ENCODE measurements around the gene PROX2.

PROX2 gene

DNA sequence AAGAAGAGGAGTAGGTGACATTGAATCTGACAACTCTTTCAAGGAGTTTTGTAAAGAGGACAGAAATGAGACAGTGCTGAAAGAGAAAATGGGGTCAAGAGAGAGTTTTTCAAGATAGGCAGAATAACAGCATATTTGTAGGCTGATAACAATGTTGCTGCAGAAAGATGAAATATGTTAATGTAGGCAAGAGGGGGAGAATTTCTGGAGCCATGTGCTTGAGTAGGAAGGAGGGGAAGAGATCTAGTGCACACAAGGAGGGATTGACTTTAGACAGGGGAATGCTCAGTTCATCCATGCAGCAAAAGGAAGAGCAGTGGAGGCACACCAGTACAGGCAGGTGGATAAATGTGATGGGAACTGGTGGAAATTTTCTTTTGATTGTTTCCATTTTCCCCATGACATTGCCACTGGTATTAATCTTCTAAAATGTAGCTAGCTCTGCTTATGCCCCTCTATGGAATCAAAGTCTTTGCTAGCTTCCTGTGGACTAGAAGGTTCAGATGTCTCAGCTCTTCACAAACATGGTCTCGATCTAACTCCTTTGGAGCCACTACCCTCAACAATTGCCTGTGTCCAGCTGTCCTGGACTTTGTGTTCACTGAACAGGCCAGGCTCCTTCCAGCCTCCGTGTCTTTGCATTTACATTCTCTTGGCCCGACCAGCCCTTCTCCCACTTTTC lies 9.1 kb downstream of the PROX2 start:
- H3K4me3 ChIP-seq (ENCODE audit: low read depth, low read length), result no peak overlapping the region
- no peak overlapping the region for H3K27ac ChIP-seq
- H3K36me3 ChIP-seq (replicated peaks), result no peaks in the 10 kb centered on the region
- H3K27me3 ChIP-seq (replicated peaks), result no peaks in the 10 kb centered on the region
- DNase-seq, result no peak
- in situ Hi-C loops (cut with HindIII; ENCODE audit: low pct_ligation_motif_present, low sequenced_read_pairs), result no loop called here
- TF ChIP-seq, protein P1, sequence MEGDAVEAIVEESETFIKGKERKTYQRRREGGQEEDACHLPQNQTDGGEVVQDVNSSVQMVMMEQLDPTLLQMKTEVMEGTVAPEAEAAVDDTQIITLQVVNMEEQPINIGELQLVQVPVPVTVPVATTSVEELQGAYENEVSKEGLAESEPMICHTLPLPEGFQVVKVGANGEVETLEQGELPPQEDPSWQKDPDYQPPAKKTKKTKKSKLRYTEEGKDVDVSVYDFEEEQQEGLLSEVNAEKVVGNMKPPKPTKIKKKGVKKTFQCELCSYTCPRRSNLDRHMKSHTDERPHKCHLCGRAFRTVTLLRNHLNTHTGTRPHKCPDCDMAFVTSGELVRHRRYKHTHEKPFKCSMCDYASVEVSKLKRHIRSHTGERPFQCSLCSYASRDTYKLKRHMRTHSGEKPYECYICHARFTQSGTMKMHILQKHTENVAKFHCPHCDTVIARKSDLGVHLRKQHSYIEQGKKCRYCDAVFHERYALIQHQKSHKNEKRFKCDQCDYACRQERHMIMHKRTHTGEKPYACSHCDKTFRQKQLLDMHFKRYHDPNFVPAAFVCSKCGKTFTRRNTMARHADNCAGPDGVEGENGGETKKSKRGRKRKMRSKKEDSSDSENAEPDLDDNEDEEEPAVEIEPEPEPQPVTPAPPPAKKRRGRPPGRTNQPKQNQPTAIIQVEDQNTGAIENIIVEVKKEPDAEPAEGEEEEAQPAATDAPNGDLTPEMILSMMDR (IDR thresholded peaks at IDR 0.05; ENCODE audit: low read depth, low read length, missing control alignments), result no peak

DNA sequence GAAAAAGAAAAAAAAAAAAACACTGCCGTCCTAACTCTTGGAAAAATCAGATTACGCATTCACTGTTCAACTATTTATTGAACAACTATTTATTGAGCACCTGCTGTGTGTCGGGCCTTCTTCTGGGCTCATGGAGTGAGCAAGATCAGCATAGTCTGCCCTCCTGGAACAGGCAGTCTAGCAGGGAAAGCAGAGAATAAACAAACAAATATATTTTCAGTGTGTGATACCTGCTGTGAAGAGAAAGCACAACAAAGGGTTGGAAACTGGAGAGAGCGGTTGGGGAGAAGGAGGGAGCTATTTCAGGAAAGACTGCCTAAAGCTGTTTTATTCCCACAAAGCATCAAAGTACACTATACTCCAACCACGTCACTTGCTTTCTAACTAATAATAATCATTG lies 10.8 kb downstream of the PROX2 start:
- TF ChIP-seq, protein P1 (IDR thresholded peaks at IDR 0.05; ENCODE audit: low read depth, low read length, missing control alignments), result no peak
- in situ Hi-C loops (cut with HindIII; ENCODE audit: low pct_ligation_motif_present, low sequenced_read_pairs), result no loop called here
- DNase-seq, result no peak
- Histone ChIP-seq H3K36me3 (replicated peaks) (no peaks in the 10 kb centered on the region), H3K27ac (no peak overlapping the region), H3K4me3 (ENCODE audit: low read depth, low read length) (no peak overlapping the region), H3K27me3 (replicated peaks) (no peaks in the 10 kb centered on the region)

DNA sequence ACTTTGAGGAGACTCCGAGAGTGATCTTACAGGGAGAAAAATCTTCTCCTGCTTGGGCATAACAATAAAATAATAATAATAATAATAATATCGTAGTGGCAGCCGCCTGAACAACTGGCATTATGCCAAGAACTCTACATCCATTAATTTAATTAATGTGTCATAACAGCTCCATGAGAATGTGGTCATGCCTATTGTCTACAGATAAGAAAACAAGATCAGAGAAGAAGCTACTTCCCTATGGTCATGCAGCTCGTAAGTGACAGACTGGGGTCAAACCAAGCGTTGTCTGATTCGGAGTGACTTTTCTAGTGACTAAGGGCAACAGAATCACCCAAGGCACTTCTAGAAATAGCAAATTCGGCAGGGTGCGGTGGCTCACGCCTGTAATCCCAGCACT lies 11.7 kb downstream of the PROX2 start:
- Histone ChIP-seq H3K27me3 (replicated peaks) (no peaks in the 10 kb centered on the region), H3K36me3 (replicated peaks) (no peaks in the 10 kb centered on the region), H3K27ac (no peak overlapping the region), H3K4me3 (ENCODE audit: low read depth, low read length) (no peak overlapping the region)
- DNase-seq, result no peak
- TF ChIP-seq, protein P1 (IDR thresholded peaks at IDR 0.05; ENCODE audit: low read depth, low read length, missing control alignments), result no peak
- in situ Hi-C loops (cut with HindIII; ENCODE audit: low pct_ligation_motif_present, low sequenced_read_pairs), result no loop called here

DNA sequence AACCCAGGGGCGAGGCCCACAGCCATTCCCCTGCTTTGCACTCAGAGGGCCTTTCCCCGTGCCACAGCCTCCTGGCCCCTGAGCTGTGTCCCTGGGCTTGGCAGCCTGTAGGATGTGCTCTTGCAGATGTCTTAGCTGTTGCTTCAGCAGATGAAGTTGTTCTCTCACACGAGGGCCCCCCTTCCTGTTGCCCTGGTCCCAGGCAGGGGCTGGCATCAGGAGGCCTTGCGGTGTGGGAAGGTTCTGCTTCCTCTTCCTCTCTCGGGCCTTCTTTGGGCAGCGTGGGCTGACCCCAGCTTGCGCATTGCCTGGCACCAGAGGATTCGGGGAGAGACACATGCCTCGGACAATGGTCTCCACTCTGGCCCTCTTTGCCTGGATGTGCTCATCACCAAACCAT lies 12.7 kb downstream of the PROX2 start:
- Histone ChIP-seq H3K27me3 (replicated peaks) (no peaks in the 10 kb centered on the region), H3K27ac (no peak overlapping the region), H3K4me3 (ENCODE audit: low read depth, low read length) (no peak overlapping the region), H3K36me3 (replicated peaks) (no peaks in the 10 kb centered on the region)
- no peak for DNase-seq
- TF ChIP-seq, protein P1 (IDR thresholded peaks at IDR 0.05; ENCODE audit: low read depth, low read length, missing control alignments), result no peak
- in situ Hi-C loops (cut with HindIII; ENCODE audit: low pct_ligation_motif_present, low sequenced_read_pairs), result no loop called here

DNA sequence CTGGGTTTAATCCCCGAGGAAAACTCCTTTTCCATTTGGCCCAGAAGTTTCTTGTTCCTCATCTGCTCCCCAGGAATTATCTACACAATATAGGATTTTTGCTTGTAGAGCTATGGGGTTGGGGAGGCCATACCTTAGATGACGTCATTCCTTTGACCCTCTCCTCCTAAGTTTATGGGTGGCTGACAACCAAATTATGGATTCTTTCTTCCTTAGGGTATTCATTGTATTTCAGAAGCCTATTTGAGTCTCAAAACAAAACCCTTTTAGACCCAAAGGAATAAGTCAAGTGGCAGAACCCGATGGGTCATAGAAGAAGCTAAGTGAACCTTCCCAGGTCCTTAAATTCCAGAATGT lies 14.2 kb downstream of the PROX2 start:
- Histone ChIP-seq H3K4me3 (ENCODE audit: low read depth, low read length) (no peak overlapping the region), H3K27me3 (replicated peaks) (no peaks in the 10 kb centered on the region), H3K27ac (no peak overlapping the region), H3K36me3 (replicated peaks) (no peaks in the 10 kb centered on the region)
- no peak for DNase-seq
- in situ Hi-C loops (cut with HindIII; ENCODE audit: low pct_ligation_motif_present, low sequenced_read_pairs), result no loop called here
- TF ChIP-seq, protein P1 (IDR thresholded peaks at IDR 0.05; ENCODE audit: low read depth, low read length, missing control alignments), result no peak
